ENCODE results near the gene CRPPA. TPM values are rescaled to one million over a fixed set of nuclear protein-coding genes. Genes with fewer than 3 reads are reported as not detected.
A peak's percentile ranks its signal among the peaks of the same experiment; 100 is the strongest.

Gene CRPPA
- total and polyA plus RNA-seq, 8 donors: 2.1 to 4.2 (median 3.3) TPM

GRCh38 chr7:16398146-16399017 is 23.0 kb downstream of the CRPPA start:
- Histone ChIP-seq H3K4me3 (no peak overlapping the region), H3K4me1 (no peaks in the 10 kb centered on the region), H3K27me3 (no peaks in the 10 kb centered on the region), H3K27ac (no peak overlapping the region), H3K9me3 (peaks cover 0 to 43% of the 10 kb centered on the region in 2 donors), H3K36me3 (no peaks in the 10 kb centered on the region)
- ATAC-seq (no peak), DNase-seq (peak in 2 of 4 donors; percentile 13 to 33)
- intact Hi-C loops (cut with DNase I): no loop called here
- TF ChIP-seq CTCF (IDR thresholded peaks at IDR 0.05): no peak

- Histone ChIP-seq H3K4me1 (no peaks in the 10 kb centered on the region), H3K4me3 (no peak overlapping the region), H3K36me3 (no peaks in the 10 kb centered on the region), H3K9me3 (peaks cover 0 to 35% of the 10 kb centered on the region in 2 donors), H3K27me3 (no peaks in the 10 kb centered on the region), H3K27ac (no peak overlapping the region)
- TF ChIP-seq CTCF (IDR thresholded peaks at IDR 0.05): no peak
- DNase-seq: no peak
- intact Hi-C loops (cut with DNase I): no loop called here
- no peak for ATAC-seq
Measured at GRCh38 chr7:16397501-16398145, 23.7 kb downstream of the CRPPA start.

- H3K27ac ChIP-seq: no peak overlapping the region
- H3K27me3 ChIP-seq: no peaks in the 10 kb centered on the region
- DNase-seq: no peak
- no peak for ATAC-seq
- no peak for TF ChIP-seq CTCF (IDR thresholded peaks at IDR 0.05)
- intact Hi-C loops (cut with DNase I): no loop called here
- H3K9me3 ChIP-seq: peaks cover 0 to 33% of the 10 kb centered on the region in 2 donors
- no peaks in the 10 kb centered on the region for H3K36me3 ChIP-seq
- no peak overlapping the region for H3K4me3 ChIP-seq
- H3K4me1 ChIP-seq: no peaks in the 10 kb centered on the region
Measured at GRCh38 chr7:16396766-16397500, 24.4 kb downstream of the CRPPA start.

GRCh38 chr7:16395121-16395520 is 26.2 kb downstream of the CRPPA start:
- H3K36me3 ChIP-seq: no peaks in the 10 kb centered on the region
- H3K27me3 ChIP-seq: no peaks in the 10 kb centered on the region
- no peak overlapping the region for H3K27ac ChIP-seq
- intact Hi-C loops (cut with DNase I): no loop called here
- no peak overlapping the region for H3K4me3 ChIP-seq
- no peak for TF ChIP-seq CTCF (IDR thresholded peaks at IDR 0.05)
- DNase-seq (no peak), ATAC-seq (no peak)
- peaks cover 0 to 31% of the 10 kb centered on the region in 2 donors for H3K9me3 ChIP-seq
- no peaks in the 10 kb centered on the region for H3K4me1 ChIP-seq

All from left lung (tissue), 10 donors.